Islet precursor cell (in vitro differentiated cells): ENCODE results near the gene ZNF805.

Source experiments
- DNase-seq: peaks from one replicate; pipeline ENCODE4 v3.0.0-alpha.2; 2018

The ZNF805 gene

DNA sequence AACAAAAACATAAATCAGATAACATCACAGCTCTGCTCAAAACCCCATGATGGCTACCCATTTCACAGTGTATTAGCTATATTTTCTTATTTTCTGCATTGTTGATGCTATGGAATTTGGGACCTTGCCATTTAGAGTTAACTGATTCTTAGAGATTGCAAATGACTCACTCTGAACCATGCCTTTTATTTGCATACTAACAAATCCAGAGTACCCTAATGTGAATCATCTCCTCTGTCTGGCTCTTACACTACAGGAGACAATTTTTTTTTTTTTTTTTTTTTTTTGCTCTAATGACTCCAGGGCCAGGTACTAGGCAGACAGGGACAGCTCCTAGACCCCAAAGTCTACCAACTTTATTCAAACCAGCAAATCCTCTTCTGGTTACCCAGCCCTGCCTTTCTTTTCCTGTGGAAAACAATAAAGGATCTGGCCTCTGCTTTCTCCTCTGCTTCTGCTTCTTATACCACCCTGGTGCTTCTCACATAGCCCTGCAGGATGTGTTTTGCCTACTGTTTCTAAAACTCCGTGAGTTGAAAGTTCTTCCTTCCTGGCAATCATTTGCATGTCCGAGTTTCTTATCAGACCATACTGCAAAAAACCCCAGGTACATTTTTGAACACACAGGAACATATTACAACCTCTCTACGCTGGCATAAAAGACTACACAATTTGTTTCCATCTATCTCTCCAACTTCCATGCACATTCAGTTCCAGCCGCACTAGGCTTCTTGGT is 29.3 kb downstream of the ZNF805 start:
- DNase-seq: peak; percentile 43

DNA sequence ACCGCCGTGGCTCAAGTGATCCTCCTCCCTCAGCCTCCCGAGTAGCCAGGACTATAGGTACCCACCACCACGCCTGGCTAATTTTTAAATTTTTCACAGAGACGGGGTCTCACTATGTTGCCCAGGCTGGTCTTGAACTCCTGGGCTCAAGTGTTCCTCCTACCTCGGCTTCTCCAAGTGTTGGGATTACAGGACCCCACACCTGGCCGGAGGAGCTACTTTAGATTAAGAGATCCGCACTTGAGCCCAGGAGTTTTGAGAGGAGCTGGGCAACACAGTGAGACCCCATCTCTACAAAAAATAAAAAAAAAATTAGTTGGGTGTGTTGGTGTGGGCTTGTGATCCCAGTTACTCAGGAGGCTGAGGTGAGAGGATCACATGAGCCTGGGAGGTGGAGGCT is 30.8 kb downstream of the ZNF805 start:
- DNase-seq: peak; percentile 32

DNA sequence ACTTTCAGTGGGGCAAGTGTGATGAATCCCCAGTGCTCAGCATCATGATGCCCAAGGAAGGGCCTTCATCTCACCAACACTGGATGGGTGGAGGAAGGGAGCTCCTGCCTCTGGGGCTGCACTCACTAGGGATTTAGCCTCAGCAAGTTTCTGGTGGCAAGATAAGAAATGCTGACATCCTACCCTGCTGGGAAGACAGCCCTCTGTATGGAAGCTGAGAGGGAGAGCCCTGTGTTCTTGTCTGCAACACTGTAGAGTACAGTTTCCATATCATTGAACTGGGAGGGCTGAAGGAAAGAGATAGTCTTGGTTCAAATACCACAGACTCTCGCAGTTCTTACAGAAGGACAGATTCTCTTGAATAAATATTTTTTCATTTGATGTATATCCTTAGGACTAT is 32.6 kb downstream of the ZNF805 start:
- DNase-seq: no peak

DNA sequence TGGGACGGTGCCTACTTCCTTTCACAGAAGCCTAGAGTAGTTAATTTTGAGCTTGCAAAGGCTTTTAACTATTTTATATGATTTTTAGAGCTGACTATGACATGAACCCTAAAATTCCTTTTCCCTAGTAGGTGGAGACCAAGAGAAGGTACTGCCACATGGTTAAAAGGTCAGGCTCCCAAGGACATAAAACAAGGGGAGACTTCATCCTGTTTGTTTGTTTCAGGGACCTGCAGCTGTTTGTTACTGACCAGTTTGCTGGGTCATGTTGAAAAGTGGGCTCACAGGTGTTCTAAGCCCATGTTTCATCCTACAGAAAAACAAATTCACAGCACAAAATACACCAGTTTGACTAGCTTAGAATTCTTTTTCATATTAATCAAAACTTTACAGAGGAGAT is 36.0 kb downstream of the ZNF805 start:
- DNase-seq: no peak

DNA sequence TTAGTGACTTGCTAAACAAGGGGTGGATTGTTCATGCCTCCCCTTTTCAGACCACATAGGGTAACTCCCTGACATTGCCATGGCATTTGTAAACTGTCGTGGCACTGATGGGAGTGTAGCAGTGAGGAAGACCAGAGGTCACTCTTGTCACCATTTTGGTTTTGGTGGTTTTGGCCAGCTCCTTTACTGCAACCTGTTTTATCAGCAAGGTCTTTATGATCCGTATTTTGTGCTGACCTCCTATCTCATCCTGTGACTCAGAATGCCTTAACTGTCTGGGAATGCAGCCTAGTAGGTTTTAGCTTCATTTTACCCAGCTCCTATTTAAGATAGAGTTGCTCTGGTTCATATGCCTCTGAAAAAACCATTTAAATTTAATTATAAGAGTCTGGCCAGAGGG is 38.0 kb downstream of the ZNF805 start:
- peak; percentile 73 for DNase-seq

DNA sequence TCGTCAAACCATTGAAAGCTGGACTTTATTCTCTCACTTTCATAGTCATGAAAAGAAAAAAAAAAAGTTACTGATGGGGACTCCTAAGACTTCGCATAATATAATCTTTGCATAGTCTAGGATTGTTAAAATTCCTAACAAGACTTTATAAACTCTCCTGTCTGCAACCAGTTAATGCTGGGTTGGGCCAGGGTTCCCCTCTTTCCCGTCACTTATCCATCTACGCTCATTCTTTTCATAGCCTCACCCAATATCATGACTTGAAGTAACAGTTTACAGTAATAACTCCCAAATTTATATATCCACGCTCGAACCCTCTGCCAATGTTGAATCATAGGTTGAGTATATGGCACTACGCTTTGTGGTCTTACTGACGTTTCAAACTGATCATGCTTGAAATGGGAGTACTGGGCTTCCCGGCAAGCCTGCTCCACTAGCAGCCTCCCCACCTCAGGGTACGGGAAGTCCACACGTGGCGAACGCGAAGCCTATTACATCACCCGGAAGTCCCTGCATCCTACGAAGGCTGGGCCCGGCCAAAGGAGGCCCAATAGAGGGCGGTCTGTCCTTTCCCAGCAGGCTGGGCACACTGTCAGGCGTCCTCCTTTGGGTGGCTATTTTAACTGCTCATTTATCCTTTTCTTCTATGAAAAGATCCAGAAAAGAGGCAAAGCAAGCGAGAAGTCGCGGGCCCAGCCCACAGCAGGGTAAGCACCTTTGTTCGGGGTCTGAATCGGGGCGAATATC is 39.2 kb downstream of the ZNF805 start:
- peak; percentile 97 for DNase-seq

DNA sequence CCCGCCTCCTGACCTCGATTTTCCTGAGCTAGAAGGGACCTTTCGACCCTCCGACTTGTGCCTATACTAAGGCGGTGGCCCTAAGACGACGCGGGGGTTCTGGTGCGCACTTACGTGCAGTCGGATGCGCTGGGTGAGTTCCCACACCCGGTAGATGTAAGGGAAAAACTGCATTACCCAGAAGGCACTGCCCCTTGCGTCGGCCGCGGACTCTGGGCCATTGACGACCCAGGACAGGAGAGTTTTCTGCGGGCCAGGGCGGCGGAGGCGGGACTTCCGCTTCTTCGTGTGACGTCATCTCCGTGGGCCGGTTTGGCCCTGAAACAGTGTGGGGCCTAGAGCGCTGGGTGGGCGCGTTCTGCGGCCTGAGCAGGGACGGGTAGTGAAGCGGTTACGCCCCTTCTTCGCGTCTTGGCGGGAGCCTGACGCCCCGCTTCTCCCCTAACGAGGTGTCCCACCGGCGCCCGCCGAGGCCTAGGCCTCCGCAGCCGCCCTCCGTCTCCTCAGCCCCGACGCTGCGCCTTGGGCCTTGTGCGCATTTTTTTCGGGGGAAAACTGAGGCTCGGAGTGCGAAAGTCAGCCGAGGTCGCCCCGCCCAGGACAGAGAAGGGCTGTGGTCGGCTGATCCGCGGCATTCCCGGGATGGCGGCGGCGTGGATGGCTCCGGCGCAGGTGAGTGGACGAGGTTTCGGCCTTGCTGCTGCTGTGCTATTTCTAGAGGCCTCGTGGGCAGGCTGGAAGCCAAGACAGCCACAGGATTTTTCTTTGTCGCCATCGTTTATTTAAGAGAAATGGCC is 39.9 kb downstream of the ZNF805 start, which contains the start of gene ZNF460:
Gene ZNF460 (plus strand): TSS at position 321 of the 797 bp plus-strand sequence. CDS start 322 bp downstream, at position 643.
- DNase-seq: peak; percentile 98

DNA sequence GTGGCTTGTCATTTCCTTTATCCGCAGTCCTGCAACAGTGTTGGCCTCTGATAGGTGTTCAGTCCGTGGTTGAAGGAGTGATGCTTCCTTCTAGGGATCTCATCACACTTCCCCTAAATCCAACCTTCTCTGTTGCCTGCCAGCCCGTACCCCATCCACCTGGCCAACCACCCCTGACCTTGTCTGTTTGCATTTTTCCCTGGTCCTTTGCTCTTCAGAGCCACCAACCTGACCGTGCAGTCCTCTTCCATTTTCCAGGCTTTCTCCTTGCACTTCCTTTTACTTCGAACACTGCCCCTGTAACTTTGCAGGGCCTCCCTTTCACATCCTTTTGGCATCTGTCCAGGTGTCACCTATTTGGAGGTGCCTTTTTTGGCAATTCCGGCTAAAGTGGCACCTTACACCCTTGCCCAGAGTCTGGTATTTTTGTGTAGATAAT is 40.5 kb downstream of the ZNF805 start:
- no peak for DNase-seq

DNA sequence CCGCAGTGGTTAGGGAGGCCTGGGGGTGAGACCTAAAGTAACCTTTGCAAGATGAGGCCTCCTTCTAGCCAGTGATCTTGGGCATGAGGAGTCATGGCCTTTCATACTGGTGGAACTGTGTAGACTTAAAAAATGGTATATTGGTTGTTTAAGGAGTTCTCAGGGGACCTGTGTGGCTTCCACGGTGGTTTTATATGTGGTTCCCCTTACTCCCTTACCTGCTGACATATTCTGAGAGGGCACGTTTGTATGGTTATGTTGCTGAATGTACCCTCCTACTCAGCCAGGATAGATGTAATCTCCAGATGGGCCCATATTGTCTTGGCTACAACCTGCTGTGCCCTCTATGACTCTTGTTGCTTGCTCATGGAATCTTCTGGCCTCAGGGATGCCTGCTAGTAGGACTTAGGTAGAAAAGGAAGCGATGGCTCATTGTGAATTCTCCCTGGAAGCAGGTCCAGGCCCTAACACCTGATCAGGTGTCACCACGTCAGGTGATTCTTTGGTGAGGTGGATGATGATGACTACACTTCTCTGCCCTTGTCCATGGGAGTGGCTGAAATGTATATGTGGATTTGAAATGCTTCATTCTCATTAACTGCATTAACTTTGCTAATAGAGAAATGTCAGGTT is 41.7 kb downstream of the ZNF805 start:
- DNase-seq: no peak

DNA sequence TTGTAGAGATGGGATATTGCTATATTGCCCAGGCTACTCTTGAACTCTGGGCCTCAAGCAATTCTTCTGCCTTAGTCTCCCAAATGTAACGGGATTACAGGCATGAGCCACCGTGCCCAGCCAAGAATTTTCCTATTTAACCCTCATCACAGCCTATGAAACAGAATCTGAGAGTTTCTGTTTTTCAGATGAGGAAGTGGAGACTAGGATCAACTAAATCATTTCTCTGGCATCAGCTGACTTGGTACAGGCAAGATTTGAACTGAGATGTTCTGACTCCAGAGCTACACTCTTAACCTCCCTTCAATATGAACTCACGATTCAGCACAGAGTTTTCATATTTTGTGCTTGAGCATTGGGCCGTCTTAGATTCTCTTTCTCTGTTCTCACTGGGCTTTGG is 47.9 kb downstream of the ZNF805 start:
- DNase-seq: no peak

DNA sequence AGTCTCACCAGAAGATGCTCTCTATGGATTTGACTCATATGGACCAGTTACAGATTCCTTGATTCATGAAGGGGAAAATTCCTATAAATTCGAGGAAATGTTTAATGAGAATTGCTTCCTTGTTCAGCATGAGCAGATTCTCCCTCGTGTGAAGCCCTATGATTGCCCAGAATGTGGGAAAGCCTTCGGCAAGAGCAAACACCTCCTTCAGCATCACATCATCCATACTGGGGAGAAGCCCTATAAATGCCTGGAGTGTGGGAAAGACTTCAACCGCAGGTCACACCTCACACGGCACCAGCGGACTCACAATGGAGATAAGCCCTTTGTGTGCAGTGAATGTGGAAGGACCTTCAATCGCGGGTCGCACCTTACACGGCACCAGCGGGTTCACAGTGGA is 50.5 kb downstream of the ZNF805 start:
- no peak for DNase-seq

DNA sequence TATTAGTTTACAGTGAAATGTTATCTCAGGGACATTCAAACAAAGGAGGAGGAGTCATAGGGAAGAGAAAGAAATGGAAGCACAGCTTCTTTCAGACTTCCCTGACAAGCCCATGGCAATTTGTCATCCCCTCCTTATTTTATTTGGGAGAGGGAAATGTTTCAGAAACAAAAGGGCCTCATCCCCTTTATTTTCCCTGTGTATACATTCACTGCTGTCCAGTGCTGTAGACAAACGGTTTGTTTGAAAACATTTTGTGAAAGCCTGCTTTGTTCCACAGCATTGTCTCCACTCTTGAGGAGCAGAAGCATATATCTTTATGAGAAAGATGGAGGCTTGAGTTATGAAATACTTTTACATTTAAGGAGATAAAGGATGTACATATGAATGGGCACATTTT is 52.1 kb downstream of the ZNF805 start:
- DNase-seq: no peak

DNA sequence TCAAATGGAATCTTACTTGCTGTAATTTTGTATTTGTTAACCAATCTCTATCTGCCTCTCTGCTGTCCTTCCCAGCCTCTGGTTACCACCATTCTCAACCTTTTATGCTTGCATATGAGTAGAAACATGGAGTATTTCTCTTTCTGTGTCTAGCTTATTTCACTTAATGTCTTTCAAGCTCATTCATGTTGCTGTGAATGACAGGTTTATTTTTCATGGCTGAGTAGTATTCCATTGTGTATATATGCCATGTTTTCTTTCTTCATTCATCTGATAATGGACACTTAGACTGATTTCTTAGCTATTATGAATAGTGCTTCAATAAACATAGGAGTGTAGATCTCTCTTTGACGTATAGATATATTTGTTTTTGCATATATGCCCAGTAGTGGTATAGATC is 53.3 kb downstream of the ZNF805 start:
- DNase-seq: no peak

DNA sequence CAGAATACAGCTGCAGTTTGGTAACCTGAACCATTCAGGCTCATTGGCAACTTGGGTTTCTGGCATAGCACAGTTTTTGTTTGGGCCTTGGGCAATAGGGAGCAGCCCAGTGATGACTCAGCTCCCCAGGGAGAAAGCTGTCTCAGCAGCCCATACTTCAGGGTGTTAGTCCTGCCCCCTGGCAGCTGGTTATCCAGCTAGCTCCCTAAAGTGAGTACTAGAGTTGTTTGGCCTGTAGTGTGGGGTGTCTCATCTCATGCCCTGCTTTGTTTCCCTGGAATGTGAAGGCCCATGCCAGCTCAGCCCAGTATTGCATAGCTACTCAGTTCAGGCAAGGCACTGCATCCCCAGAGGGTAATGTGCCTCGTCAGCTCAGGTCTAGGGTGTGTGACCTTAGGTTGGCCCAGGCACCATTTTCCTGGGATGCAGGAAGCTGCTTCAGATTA is 61.6 kb downstream of the ZNF805 start:
- DNase-seq: peak; percentile 77

DNA sequence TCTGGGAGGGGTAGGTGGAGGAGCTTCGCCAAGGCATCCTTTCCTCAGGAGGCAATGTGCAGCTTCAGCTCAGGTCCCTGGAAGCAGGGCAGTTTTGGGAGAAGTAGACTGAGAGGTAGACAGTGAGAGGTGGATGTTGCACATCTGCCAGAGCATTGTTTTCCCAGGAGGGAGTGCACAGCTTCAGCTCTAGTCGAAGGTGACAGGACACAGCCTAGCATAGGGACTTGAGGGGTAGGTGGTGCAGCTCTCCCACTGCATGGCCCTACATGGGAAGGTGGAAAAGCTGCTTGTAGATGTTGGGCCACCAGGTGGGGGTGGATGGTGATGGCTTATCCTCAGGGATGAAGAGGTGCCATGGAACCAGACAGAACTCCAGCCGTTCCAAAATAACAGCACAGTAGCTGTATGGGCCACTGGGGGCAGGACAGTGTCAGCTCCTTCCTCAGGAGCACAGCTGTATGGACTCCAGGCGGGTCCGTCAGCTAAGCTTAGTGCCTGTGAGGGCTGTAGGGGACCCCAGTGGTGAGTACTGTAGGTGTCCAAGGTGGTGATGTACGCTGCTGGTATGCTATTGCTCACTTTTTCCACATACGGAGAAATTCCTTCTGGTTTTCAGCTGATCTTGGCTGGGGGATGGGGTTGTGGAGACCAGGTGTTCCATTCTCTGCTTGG is 62.4 kb downstream of the ZNF805 start:
- DNase-seq: peak; percentile 61
